Left colon (tissue), 2 donors: ENCODE results near the gene BSDC1. TPM values are rescaled to one million over a fixed set of nuclear protein-coding genes. Genes with fewer than 3 reads are reported as not detected.

ENCODE experiments used
- ATAC-seq: fragments of 200-7000 bp; cut with Tn5 transposase; one replicate; pipeline ENCODE4 v1.9.1; 2020; ENCODE audit warnings: mild to moderate bottlenecking, moderate library complexity
- DNase-seq, 2 donors: peaks; one replicate each; pipeline ENCODE4 v3.0.0-alpha.2; 2020
- intact Hi-C, 2 donors: fragments of 100-400 bp; cut with DNase I in 1 of 2; cut with micrococcal nuclease in 1 of 2; formaldehyde crosslinking; loops; one replicate each; pipeline versions ENCODE4 v1.11.2 to v1.14.0; 2022; cut with DNase I, micrococcal nuclease
- total RNA-seq, 2 donors: library from RNA; stranded (reverse); fragmentation: NEBNext Ultra II Directional; extraction: Animal tissue kit (Norgen Biotek cat#: 25700); gene quantifications; one replicate each; pipeline ENCODE4 v1.2.1, GENCODE V29; 2021
- donor health status: DM: no; HTN: no; CAD: no.
- donor health status: DM: yes; HTN: yes; CAD: no.

The BSDC1 gene
- total RNA-seq, 2 donors from 2014 or later: 73.0 to 87.9 TPM

DNA sequence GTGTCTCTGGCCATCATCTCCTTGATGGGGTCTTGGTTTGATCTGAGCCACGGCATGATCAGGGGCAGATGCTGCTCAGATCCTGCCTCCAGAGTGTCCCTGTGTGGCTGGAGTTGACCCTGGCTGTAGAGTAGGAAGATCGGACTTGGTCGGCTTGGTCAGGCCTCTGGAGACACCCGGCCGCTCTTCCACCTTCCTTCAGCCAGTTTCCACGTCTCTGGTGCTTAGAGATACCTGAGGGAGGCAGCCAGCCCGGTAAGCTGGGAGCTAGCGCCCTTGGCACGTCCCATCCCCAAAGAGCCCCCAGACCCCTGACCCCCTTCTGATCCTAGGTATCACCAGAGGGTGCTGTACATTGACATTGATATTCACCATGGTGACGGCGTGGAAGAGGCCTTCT is 67.0 kb downstream of the BSDC1 start:
- ATAC-seq (no peak), DNase-seq (no peak)
- intact Hi-C loops: no loop called here

DNA sequence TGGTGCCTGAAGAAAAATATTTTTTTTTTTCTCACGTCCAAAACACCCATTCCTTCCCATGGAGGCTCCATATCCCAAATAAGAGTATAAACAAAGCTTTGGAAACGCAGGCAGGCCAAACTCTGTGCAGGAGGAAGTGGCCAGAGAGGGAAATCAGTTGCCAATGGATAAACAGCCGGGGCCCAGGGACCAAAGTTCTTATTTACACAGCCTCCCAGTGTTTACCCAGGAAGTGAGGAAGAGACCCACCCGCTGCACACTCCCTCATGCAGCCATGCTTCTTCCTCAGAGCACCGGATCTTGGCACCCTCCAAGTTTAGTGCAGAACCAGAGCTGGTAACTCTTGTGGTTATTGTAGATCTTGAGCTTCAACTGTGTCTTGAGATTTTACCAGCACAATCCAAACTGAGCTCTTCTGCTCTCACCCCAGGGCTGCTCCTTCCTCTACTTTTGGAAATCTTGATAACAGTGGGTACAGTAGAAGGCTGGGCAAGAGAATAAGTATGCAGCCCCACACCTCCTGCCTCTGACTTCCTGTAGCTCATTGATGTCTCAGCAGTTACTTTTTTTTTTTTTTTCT is 72.4 kb downstream of the BSDC1 start:
- ATAC-seq: peak; percentile 92
- DNase-seq: peak; percentile 80 to 91
- intact Hi-C loops: no loop called here

DNA sequence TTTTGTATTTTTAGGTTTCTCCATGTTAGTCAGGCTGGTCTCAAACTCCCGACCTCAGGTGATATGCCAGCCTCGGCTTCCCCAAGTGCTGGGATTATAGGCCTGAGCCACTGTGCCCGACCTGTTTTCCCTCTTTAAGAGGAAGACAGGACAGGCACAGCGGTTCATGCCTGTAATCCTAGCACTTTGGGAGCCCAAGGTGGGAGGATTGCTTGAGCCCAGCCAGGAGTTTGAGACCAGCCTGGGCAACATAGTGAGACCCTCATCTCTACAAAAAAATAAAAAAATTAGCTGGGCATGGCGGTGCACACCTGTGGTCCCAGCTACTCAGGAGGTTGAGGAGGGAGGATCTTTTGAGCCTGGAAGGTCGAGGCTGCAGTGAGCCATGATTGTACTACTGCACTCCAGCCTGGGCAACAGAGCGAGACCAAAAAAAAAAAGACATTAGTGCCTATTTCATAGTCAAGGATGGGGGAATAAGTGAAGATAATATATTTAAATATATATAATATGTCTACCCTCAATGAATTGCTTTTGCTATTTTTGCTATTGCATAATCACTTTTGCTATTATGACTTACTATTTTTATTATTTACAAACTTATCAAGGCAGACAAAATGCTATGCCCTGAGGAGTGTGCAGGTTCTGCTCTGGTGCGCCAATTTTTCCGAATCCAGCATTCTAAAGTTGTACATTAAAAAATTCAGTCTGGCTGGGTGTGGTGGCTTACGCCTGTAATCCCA is 75.9 kb downstream of the BSDC1 start:
- ATAC-seq (no peak), DNase-seq (no peak)
- intact Hi-C loops: no loop called here

DNA sequence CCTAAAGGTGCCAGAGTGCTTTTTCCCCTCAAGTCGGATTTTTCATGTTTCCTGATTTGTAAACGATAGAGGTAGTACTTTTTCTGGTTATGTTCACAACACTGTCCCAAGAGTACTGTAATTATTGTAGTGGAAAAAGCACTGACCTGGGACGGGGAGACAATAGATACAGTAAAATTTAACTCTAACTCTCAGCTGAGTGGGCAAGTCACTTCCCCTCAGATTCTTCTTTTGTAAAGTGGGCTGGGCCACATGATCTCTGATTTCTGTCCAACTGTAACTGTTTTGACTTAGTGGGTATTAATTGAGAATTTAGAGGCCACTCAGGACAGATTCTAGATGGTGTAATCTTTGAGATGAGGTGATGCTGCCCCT is 77.4 kb downstream of the BSDC1 start:
- no peak for DNase-seq
- ATAC-seq: no peak
- intact Hi-C loops: no loop called here

Other genes with a start within 250 kb of the BSDC1 start
- 10 to 100 TPM; 34.5 to 37.6 TPM for gene TXLNA, start 214.8 kb downstream of the BSDC1 start, total RNA-seq
- gene CCDC28B, start 193.8 kb downstream of the BSDC1 start, total RNA-seq: 1 to 10 TPM; 1.3 to 2.3 TPM
- 1 to 10 TPM; 1.3 to 1.8 TPM for gene IQCC, start 188.8 kb downstream of the BSDC1 start, total RNA-seq
- gene DCDC2B, start 185.4 kb downstream of the BSDC1 start, total RNA-seq: not detected
- gene TMEM234, start 172.1 kb downstream of the BSDC1 start, total RNA-seq: 10 to 100 TPM; 24.2 to 28.0 TPM
- 100 to 1,000 TPM; 115 to 128 TPM for gene EIF3I, start 172.0 kb downstream of the BSDC1 start, total RNA-seq
- 1 to 10 TPM; 2.8 to 3.3 TPM for gene FAM167B, start 147.2 kb downstream of the BSDC1 start, total RNA-seq
- gene LCK, start 143.2 kb downstream of the BSDC1 start, total RNA-seq: 1 to 10 TPM; 2.0 to 4.2 TPM
- 100 to 1,000 TPM; 218 to 252 TPM for gene HDAC1, start 102.4 kb downstream of the BSDC1 start, total RNA-seq
- gene MARCKSL1, start 58.2 kb downstream of the BSDC1 start, total RNA-seq: 100 to 1,000 TPM; 135 to 144 TPM
- gene FAM229A, start 32.0 kb downstream of the BSDC1 start, total RNA-seq: 1 to 10 TPM; 7.9 to 8.9 TPM
- 1 to 10 TPM; 1.2 to 1.9 TPM for gene TSSK3, start 31.9 kb downstream of the BSDC1 start, total RNA-seq
- not detected for gene ZBTB8B, start 70.6 kb upstream of the BSDC1 start, total RNA-seq
- gene ZBTB8A, start 145.0 kb upstream of the BSDC1 start, total RNA-seq: 1 to 10 TPM; 6.0 to 6.7 TPM